ENCODE data around the gene MYRF.

MYRF gene

DNA sequence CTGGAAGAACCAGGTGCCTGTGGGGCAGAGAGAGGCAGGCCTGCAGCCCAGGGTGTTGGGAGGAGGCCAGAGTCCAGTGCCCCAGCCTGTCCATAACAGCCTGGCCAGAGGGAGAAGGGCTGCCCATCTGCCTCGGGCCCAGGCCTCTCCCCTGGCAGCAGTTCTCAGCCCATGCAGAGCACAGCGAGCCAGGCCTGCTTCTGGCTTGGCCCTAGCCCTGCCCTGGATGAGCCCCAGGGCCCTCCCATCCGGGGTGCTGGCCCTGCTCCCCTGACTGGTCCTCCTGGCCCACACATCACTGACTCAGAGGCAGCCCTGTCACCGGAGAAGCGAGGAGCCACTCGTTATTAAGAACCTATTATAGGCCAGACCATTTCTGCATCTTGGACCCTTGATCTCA, 19.7 kb upstream of the MYRF start:
- ChIA-PET CTCF (interaction anchor here (0.6 to 4.1 kb wide), 22 partner anchors 11 to 166 kb away, joined by 3 to 45 read pairs (median 8); partner anchors contain the start of gene DAGLA), POLR2A (no interaction called here)
- H3K27ac ChIP-seq (ENCODE audit: insufficient read depth in 1 of 2, low read depth in 1 of 2, low read length in 2 of 2, poor library complexity in 1 of 2, severe bottlenecking in 2 of 2) = no peak overlapping the region
- H3K36me3 ChIP-seq (ENCODE audit: control insufficient read depth in 4 of 4, insufficient read depth in 4 of 4, low read length in 3 of 4) = no peaks in the 10 kb centered on the region
- no peak overlapping the region for H3K4me3 ChIP-seq (ENCODE audit: control insufficient read depth in 1 of 7, extremely low read depth in 1 of 7, insufficient read depth in 4 of 7, low read depth in 2 of 7, low read length in 6 of 7)
- 80% methylated on average over 6 of the region's 6 CpGs for WGBS (ENCODE audit: insufficient coverage)
- H3K4me1 ChIP-seq (ENCODE audit: control extremely low read depth in 1 of 4, control insufficient read depth in 4 of 4, insufficient read depth in 4 of 4, low read length in 3 of 4) = no peaks in the 10 kb centered on the region
- no peaks in the 10 kb centered on the region for H3K9me3 ChIP-seq (ENCODE audit: control extremely low read depth in 1 of 5, control insufficient read depth in 4 of 5, insufficient read depth in 2 of 5, low read depth in 1 of 5, low read length in 4 of 5)
- no peaks in the 10 kb centered on the region for H3K27me3 ChIP-seq (replicated peaks in 2 of 5; ENCODE audit: control insufficient read depth in 4 of 5, insufficient read depth in 5 of 5, low read length in 4 of 5)
- no peak for DNase-seq

DNA sequence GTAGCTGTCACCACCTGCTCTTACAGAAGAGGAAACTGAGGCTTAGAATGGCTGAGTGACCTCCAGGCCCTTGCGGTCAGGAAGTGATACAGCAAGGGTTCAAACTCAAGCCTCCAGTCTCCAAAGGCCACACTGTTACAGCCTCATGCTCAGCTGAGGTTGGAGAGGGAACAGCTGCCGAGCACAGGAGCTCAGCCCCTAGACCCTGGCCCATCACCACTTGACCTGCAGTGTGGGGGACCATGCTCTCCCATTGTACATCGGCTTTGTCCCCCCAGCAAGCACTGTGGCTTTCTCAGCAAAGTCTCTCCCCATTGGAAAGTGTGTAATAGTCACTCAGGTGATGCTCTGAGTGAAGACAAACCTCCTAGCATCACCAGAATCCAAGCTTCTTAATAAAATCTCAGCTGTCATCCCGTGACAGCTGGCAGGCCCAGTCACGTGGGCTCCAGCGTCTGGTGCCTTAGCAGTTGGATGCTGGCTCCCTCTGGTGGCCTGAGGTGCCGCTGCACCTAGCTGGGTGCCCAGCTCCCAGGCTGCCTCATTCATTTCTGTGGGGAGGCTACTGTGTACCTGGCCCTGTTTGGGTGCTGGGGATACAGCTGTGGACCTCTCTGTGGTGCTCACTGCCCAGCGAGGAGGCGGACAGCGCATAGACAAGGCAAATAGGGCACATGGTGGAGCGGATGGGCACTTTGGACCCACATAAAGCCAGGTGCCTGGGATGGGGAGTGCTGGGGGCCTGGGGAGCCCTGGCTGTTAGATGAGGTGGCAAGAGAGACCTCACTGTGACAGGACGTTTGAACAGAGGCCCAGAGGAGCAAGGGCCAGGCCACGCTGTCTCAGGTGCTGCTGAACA, 19.1 kb upstream of the MYRF start:
- Histone ChIP-seq H3K9me3 (ENCODE audit: control extremely low read depth in 1 of 5, control insufficient read depth in 4 of 5, insufficient read depth in 2 of 5, low read depth in 1 of 5, low read length in 4 of 5) (no peaks in the 10 kb centered on the region), H3K36me3 (ENCODE audit: control insufficient read depth in 4 of 4, insufficient read depth in 4 of 4, low read length in 3 of 4) (no peaks in the 10 kb centered on the region), H3K27ac (ENCODE audit: insufficient read depth in 1 of 2, low read depth in 1 of 2, low read length in 2 of 2, poor library complexity in 1 of 2, severe bottlenecking in 2 of 2) (no peak overlapping the region), H3K4me3 (ENCODE audit: control insufficient read depth in 1 of 7, extremely low read depth in 1 of 7, insufficient read depth in 4 of 7, low read depth in 2 of 7, low read length in 6 of 7) (no peak overlapping the region), H3K27me3 (replicated peaks in 2 of 5; ENCODE audit: control insufficient read depth in 4 of 5, insufficient read depth in 5 of 5, low read length in 4 of 5) (no peaks in the 10 kb centered on the region), H3K4me1 (ENCODE audit: control extremely low read depth in 1 of 4, control insufficient read depth in 4 of 4, insufficient read depth in 4 of 4, low read length in 3 of 4) (no peaks in the 10 kb centered on the region)
- CTCF ChIA-PET = interaction anchor here (0.6 to 4.1 kb wide), 23 partner anchors 10 to 596 kb away, joined by 3 to 45 read pairs (median 8); partner anchors contain the start of gene DAGLA
- 27% methylated on average over 9 of the region's 13 CpGs for WGBS (ENCODE audit: insufficient coverage)
- peak; percentile 79 to 92 (median 87) for DNase-seq
- POLR2A ChIA-PET = no interaction called here

DNA sequence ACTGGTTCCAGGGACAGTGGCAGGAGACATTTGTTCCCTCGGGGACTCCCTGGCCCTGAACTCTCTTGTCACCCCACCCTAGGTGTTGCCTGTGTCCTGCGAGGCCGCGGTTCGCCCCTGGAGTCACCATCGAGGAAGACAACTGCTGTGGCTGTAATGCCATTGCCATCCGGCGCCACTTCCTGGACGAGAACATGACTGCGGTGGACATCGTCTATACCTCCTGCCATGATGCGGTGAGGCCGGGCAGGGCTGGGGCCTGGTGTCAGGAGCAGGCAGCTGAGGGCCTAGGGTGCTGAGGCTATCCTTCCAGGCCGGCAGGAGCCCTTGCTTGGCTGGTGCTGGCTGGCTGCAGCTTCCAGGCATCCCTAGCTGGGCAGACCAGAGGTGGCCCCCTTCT, 17.7 kb upstream of the MYRF start:
- WGBS (ENCODE audit: insufficient coverage) = 96% methylated on average over 14 of the region's 14 CpGs
- H3K4me3 ChIP-seq (ENCODE audit: control insufficient read depth in 1 of 7, extremely low read depth in 1 of 7, insufficient read depth in 4 of 7, low read depth in 2 of 7, low read length in 6 of 7) = no peak overlapping the region
- no peaks in the 10 kb centered on the region for H3K36me3 ChIP-seq (ENCODE audit: control insufficient read depth in 4 of 4, insufficient read depth in 4 of 4, low read length in 3 of 4)
- no peaks in the 10 kb centered on the region for H3K27me3 ChIP-seq (replicated peaks in 2 of 5; ENCODE audit: control insufficient read depth in 4 of 5, insufficient read depth in 5 of 5, low read length in 4 of 5)
- ChIA-PET POLR2A (no interaction called here), CTCF (interaction anchor here (0.9 to 4.1 kb wide), 9 partner anchors 9 to 252 kb away, joined by 3 to 45 read pairs (median 14); partner anchors contain the start of gene DAGLA)
- no peak overlapping the region for H3K27ac ChIP-seq (ENCODE audit: insufficient read depth in 1 of 2, low read depth in 1 of 2, low read length in 2 of 2, poor library complexity in 1 of 2, severe bottlenecking in 2 of 2)
- no peaks in the 10 kb centered on the region for H3K4me1 ChIP-seq (ENCODE audit: control extremely low read depth in 1 of 4, control insufficient read depth in 4 of 4, insufficient read depth in 4 of 4, low read length in 3 of 4)
- no peak for DNase-seq
- H3K9me3 ChIP-seq (ENCODE audit: control extremely low read depth in 1 of 5, control insufficient read depth in 4 of 5, insufficient read depth in 2 of 5, low read depth in 1 of 5, low read length in 4 of 5) = no peaks in the 10 kb centered on the region

DNA sequence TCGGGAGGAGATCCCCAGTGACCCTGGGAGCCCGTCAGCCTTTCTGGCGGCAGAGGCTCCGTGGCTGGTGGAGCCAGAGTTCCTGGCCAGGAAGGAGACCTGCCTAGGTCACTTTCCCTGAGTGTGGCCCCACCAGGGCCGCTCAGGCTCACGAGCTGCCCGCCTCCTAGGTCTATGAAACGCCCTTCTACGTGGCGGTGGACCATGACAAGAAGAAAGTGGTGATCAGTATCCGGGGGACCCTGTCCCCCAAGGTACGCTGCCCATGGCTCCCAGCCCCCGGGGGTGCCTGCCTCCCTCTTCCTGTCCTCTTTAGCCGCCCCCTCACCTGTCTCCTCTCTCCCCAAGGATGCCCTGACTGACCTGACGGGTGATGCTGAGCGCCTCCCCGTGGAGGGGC, 17.0 kb upstream of the MYRF start:
- ChIA-PET POLR2A (no interaction called here), CTCF (interaction anchor here (0.9 to 4.1 kb wide), 2 partner anchors 14 to 253 kb away, joined by 3 to 45 read pairs; no protein-coding TSS in a partner anchor)
- Histone ChIP-seq H3K4me1 (ENCODE audit: control extremely low read depth in 1 of 4, control insufficient read depth in 4 of 4, insufficient read depth in 4 of 4, low read length in 3 of 4) (no peaks in the 10 kb centered on the region), H3K9me3 (ENCODE audit: control extremely low read depth in 1 of 5, control insufficient read depth in 4 of 5, insufficient read depth in 2 of 5, low read depth in 1 of 5, low read length in 4 of 5) (no peaks in the 10 kb centered on the region), H3K27me3 (replicated peaks in 2 of 5; ENCODE audit: control insufficient read depth in 4 of 5, insufficient read depth in 5 of 5, low read length in 4 of 5) (peaks cover 0 to under 1% (median 0%) of the 10 kb centered on the region in 5 experiments), H3K27ac (ENCODE audit: insufficient read depth in 1 of 2, low read depth in 1 of 2, low read length in 2 of 2, poor library complexity in 1 of 2, severe bottlenecking in 2 of 2) (no peak overlapping the region), H3K4me3 (ENCODE audit: control insufficient read depth in 1 of 7, extremely low read depth in 1 of 7, insufficient read depth in 4 of 7, low read depth in 2 of 7, low read length in 6 of 7) (no peak overlapping the region), H3K36me3 (ENCODE audit: control insufficient read depth in 4 of 4, insufficient read depth in 4 of 4, low read length in 3 of 4) (no peaks in the 10 kb centered on the region)
- WGBS (ENCODE audit: insufficient coverage) = 91% methylated on average over 14 of the region's 17 CpGs
- DNase-seq = no peak

DNA sequence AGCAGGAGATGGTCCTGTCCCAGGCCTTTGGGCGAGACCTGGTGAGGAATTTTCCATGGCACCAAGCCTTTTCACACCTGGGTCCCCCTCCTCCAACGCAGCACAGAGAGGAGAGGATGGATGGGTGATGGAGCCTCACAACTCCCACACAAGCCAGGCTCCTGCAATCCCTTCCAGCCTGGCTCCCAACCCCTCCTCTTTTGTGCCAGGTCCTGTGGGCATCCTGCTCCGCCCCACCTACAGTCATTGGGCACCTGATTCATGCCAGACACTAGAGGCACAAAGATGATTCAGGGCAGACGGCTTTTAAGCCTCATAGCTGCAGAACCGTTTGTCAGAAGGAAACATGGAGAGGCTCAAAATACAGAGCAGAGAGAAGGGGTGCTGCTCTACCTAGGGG, 16.1 kb upstream of the MYRF start:
- POLR2A ChIA-PET = interaction anchor here (0.8 kb wide), 1 partner anchor 114 kb away, joined by 3 read pairs; no protein-coding TSS in a partner anchor
- H3K9me3 ChIP-seq (ENCODE audit: control extremely low read depth in 1 of 5, control insufficient read depth in 4 of 5, insufficient read depth in 2 of 5, low read depth in 1 of 5, low read length in 4 of 5) = no peaks in the 10 kb centered on the region
- no peaks in the 10 kb centered on the region for H3K4me1 ChIP-seq (ENCODE audit: control extremely low read depth in 1 of 4, control insufficient read depth in 4 of 4, insufficient read depth in 4 of 4, low read length in 3 of 4)
- CTCF ChIA-PET = interaction anchor here (0.7 to 1.3 kb wide), 4 partner anchors 9 to 61 kb away, joined by 3 to 5 read pairs (median 4); no protein-coding TSS in a partner anchor
- H3K27ac ChIP-seq (ENCODE audit: insufficient read depth in 1 of 2, low read depth in 1 of 2, low read length in 2 of 2, poor library complexity in 1 of 2, severe bottlenecking in 2 of 2) = no peak overlapping the region
- H3K4me3 ChIP-seq (ENCODE audit: control insufficient read depth in 1 of 7, extremely low read depth in 1 of 7, insufficient read depth in 4 of 7, low read depth in 2 of 7, low read length in 6 of 7) = no peak overlapping the region
- no peak for DNase-seq
- 90% methylated on average over 4 of the region's 5 CpGs for WGBS (ENCODE audit: insufficient coverage)
- peaks cover 0 to 2% (median 0%) of the 10 kb centered on the region in 5 experiments for H3K27me3 ChIP-seq (replicated peaks in 2 of 5; ENCODE audit: control insufficient read depth in 4 of 5, insufficient read depth in 5 of 5, low read length in 4 of 5)
- no peaks in the 10 kb centered on the region for H3K36me3 ChIP-seq (ENCODE audit: control insufficient read depth in 4 of 4, insufficient read depth in 4 of 4, low read length in 3 of 4)

DNA sequence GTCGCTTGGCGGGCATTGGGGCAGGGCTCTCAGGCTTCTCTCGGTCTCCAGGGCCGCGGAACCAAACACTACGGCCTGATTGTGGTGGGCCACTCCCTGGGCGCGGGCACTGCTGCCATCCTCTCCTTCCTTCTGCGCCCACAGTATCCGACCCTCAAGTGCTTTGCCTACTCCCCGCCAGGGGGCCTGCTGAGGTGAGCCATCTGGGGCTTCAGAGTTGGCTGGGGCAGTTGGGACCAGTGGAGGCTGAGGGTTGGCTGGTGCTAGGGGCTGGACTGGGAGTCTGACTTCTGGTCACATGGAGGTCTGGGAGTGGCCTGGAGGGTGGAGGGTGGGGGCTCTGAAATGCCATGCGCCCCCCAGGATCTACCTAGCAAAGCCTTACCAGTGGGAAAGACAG, 15.3 kb upstream of the MYRF start:
- H3K4me1 ChIP-seq (ENCODE audit: control extremely low read depth in 1 of 4, control insufficient read depth in 4 of 4, insufficient read depth in 4 of 4, low read length in 3 of 4) = peaks cover 0 to 2% (median 0%) of the 10 kb centered on the region in 4 experiments
- POLR2A ChIA-PET = no interaction called here
- H3K4me3 ChIP-seq (ENCODE audit: control insufficient read depth in 1 of 7, extremely low read depth in 1 of 7, insufficient read depth in 4 of 7, low read depth in 2 of 7, low read length in 6 of 7) = no peak overlapping the region
- CTCF ChIA-PET = interaction anchor here (0.9 to 1.8 kb wide), 4 partner anchors 10 to 61 kb away, joined by 3 to 5 read pairs (median 4); no protein-coding TSS in a partner anchor
- H3K36me3 ChIP-seq (ENCODE audit: control insufficient read depth in 4 of 4, insufficient read depth in 4 of 4, low read length in 3 of 4) = no peaks in the 10 kb centered on the region
- H3K9me3 ChIP-seq (ENCODE audit: control extremely low read depth in 1 of 5, control insufficient read depth in 4 of 5, insufficient read depth in 2 of 5, low read depth in 1 of 5, low read length in 4 of 5) = no peaks in the 10 kb centered on the region
- H3K27ac ChIP-seq (ENCODE audit: insufficient read depth in 1 of 2, low read depth in 1 of 2, low read length in 2 of 2, poor library complexity in 1 of 2, severe bottlenecking in 2 of 2) = no peak overlapping the region
- peaks cover 0 to 2% (median 0%) of the 10 kb centered on the region in 5 experiments for H3K27me3 ChIP-seq (replicated peaks in 2 of 5; ENCODE audit: control insufficient read depth in 4 of 5, insufficient read depth in 5 of 5, low read length in 4 of 5)
- peak in 2 of 3 donors; percentile 33 to 60 for DNase-seq
- 76% methylated on average over 9 of the region's 12 CpGs for WGBS (ENCODE audit: insufficient coverage)
